Stimulated activated CD4-positive, alpha-beta T cell treated with anti-CD3 and anti-CD28 coated beads, Interleukin-2, amount 100 ng/mL, for 4 hours (primary cell): ENCODE measurements around the gene KCND2.
"Not testable (repeated sequence)": the region's sequence is repeated elsewhere in the genome, so short reads cannot be mapped to it uniquely, and the experiment has no call there.

Source experiments
- DNase-seq: peaks from one replicate; pipeline ENCODE4 v3.0.0-alpha.2; 2020; ENCODE audit warnings: low read depth

Gene KCND2

GRCh38 chr7:120587243-120587642 is 314.3 kb downstream of the KCND2 start:
- DNase-seq = no peak

GRCh38 chr7:120588416-120588815 is 315.4 kb downstream of the KCND2 start:
- no peak for DNase-seq

- no peak for DNase-seq
Measured at GRCh38 chr7:120588862-120589261, 315.9 kb downstream of the KCND2 start.

- no peak for DNase-seq
Measured at GRCh38 chr7:120600607-120601006, 327.6 kb downstream of the KCND2 start.

- DNase-seq = no peak
Measured at GRCh38 chr7:120603366-120603765, 330.4 kb downstream of the KCND2 start.

- DNase-seq = no peak
Measured at GRCh38 chr7:120609136-120609753, 336.3 kb downstream of the KCND2 start.

GRCh38 chr7:120611975-120612374 is 339.0 kb downstream of the KCND2 start:
- DNase-seq = no peak

GRCh38 chr7:120615703-120616102 is 342.7 kb downstream of the KCND2 start:
- no peak for DNase-seq

- DNase-seq = no peak
Measured at GRCh38 chr7:120617275-120617674, 344.3 kb downstream of the KCND2 start.

- no peak for DNase-seq
Measured at GRCh38 chr7:120628251-120628650, 355.3 kb downstream of the KCND2 start.

- DNase-seq = no peak
Measured at GRCh38 chr7:120639884-120640283, 366.9 kb downstream of the KCND2 start.

- no peak for DNase-seq
Measured at GRCh38 chr7:120645966-120646365, 373.0 kb downstream of the KCND2 start.

- DNase-seq = no peak
Measured at GRCh38 chr7:120654241-120654640, 381.3 kb downstream of the KCND2 start.

GRCh38 chr7:120658516-120658915 is 385.5 kb downstream of the KCND2 start:
- no peak for DNase-seq

- no peak for DNase-seq
Measured at GRCh38 chr7:120662291-120662690, 389.3 kb downstream of the KCND2 start.

- DNase-seq = no peak
Measured at GRCh38 chr7:120665068-120665467, 392.1 kb downstream of the KCND2 start.

- no peak for DNase-seq
Measured at GRCh38 chr7:120675076-120675475, 402.1 kb downstream of the KCND2 start.

GRCh38 chr7:120677535-120677934 is 404.6 kb downstream of the KCND2 start:
- no peak for DNase-seq

GRCh38 chr7:120680985-120681384 is 408.0 kb downstream of the KCND2 start:
- DNase-seq = no peak

- DNase-seq = no peak
Measured at GRCh38 chr7:120684463-120684862, 411.5 kb downstream of the KCND2 start.

- DNase-seq = no peak
Measured at GRCh38 chr7:120691915-120692314, 418.9 kb downstream of the KCND2 start.

GRCh38 chr7:120695848-120696247 is 422.9 kb downstream of the KCND2 start:
- DNase-seq = no peak

- DNase-seq = no peak
Measured at GRCh38 chr7:120700796-120701195, 427.8 kb downstream of the KCND2 start.

- not testable (repeated sequence) for DNase-seq
Measured at GRCh38 chr7:120702408-120702807, 429.4 kb downstream of the KCND2 start.
